ENCODE data around the gene TIPRL. TPM values are rescaled to one million over a fixed set of nuclear protein-coding genes. Genes with fewer than 3 reads are reported as not detected.

The TIPRL gene
- total and polyA plus RNA-seq, 2 of the 8 experiments (the other 6 are each of a cell fraction or from before 2014, with no cell fraction given), result 8.1 to 27.4 TPM

DNA sequence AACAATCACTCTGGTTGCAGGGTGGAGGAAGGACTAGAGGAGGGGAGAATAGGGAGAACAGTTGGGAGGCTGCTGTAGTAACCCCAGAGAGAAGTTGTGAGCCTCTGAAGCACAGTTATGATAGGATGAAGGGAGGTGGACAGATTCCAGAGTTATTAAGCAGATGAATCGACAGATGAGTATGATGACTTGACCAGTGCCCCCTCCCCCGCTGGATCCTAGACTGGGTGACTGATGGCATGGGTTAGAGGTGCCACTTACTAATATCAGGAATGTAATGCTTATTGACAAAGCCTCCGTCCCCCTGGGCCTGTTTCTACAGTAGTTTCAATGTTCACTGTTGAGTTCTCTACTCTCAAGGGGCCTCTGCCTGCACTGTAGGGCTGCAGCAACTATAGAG lies 14.0 kb upstream of the TIPRL start:
- H3K9me3 ChIP-seq (ENCODE audit: insufficient read depth in 2 of 2, low read depth in 1 of 2, low read length in 1 of 2), result no peaks in the 10 kb centered on the region
- no peak overlapping the region for H2BK12ac ChIP-seq (ENCODE audit: low read depth, low read length)
- no peak overlapping the region for H3K18ac ChIP-seq (ENCODE audit: extremely low read depth, low read length)
- no peaks in the 10 kb centered on the region for H3K79me1 ChIP-seq (ENCODE audit: low read depth, low read length)
- H3K9ac ChIP-seq (replicated peaks in 1 of 4; ENCODE audit: extremely low read depth in 1 of 4, low read depth in 3 of 4, low read length in 3 of 4), result no peak overlapping the region
- H2AK5ac ChIP-seq (ENCODE audit: low read depth, low read length), result no peak overlapping the region
- no peak overlapping the region for H4K91ac ChIP-seq (replicated peaks; ENCODE audit: insufficient read length, low read length)
- CTCF ChIA-PET (ENCODE audit: partially characterized antibody), result interaction anchor here (0.7 to 1.8 kb wide), 2 partner anchors 19 to 82 kb away, joined by 3 to 4 read pairs; no protein-coding TSS in a partner anchor
- H3K23me2 ChIP-seq (ENCODE audit: low read depth, low read length), result no peaks in the 10 kb centered on the region
- no peak overlapping the region for H3K4me3 ChIP-seq (ENCODE audit: extremely low read depth in 1 of 4, insufficient read depth in 2 of 4, low read depth in 3 of 4, low read length in 4 of 4)
- no peak overlapping the region for H2BK20ac ChIP-seq (ENCODE audit: low read length)
- H4K5ac ChIP-seq (ENCODE audit: insufficient read length, low read depth, low read length), result no peak overlapping the region
- POLR2A ChIA-PET (ENCODE audit: partially characterized antibody), result no interaction called here
- DNase-seq (ENCODE audit: low read depth in 1 of 2, low spot score in 2 of 2), result no peak
- FAIRE-seq, result no peak
- H2AFZ ChIP-seq (ENCODE audit: low read length), result no peak overlapping the region
- H3K4me1 ChIP-seq (replicated peaks in 1 of 4; ENCODE audit: control insufficient read depth in 3 of 4, insufficient read depth in 4 of 4, low read length in 3 of 4), result no peaks in the 10 kb centered on the region
- H2BK15ac ChIP-seq (ENCODE audit: low read length), result no peak overlapping the region
- no peak overlapping the region for H4K8ac ChIP-seq (ENCODE audit: extremely low read depth, insufficient read depth, low read length)
- H3K56ac ChIP-seq (replicated peaks; ENCODE audit: insufficient read length, low read depth, low read length), result no peak overlapping the region
- H3K4me2 ChIP-seq (ENCODE audit: insufficient read depth in 1 of 2, low read depth in 2 of 2, low read length in 2 of 2), result no peak overlapping the region
- WGBS, 2 experiments (ENCODE audit: extremely low coverage in 1 of 2, insufficient coverage in 1 of 2, insufficient read length in 1 of 2, insufficient replicate concordance in 2 of 2, low coverage in 1 of 2, low lambda C conversion rate in 2 of 2, missing lambda C conversion rate in 1 of 2), result 78% methylated on average over 3 of the region's 3 CpGs; no CpG with 5 or more reads in 1 of the 2 experiments
- H3K27ac ChIP-seq (ENCODE audit: low read depth, low read length), result no peak overlapping the region
- no peaks in the 10 kb centered on the region for H3K79me2 ChIP-seq (ENCODE audit: control insufficient read depth in 1 of 2, insufficient read depth in 2 of 2, low read length in 2 of 2)
- no peaks in the 10 kb centered on the region for H4K20me1 ChIP-seq (replicated peaks in 1 of 2; ENCODE audit: control insufficient read depth in 1 of 2, insufficient read depth in 2 of 2, low read length in 2 of 2)
- no peak overlapping the region for H3K14ac ChIP-seq (ENCODE audit: insufficient read length)
- H2BK5ac ChIP-seq (ENCODE audit: low read depth, low read length), result no peak overlapping the region
- no peaks in the 10 kb centered on the region for H3K27me3 ChIP-seq (replicated peaks in 1 of 4; ENCODE audit: control insufficient read depth in 3 of 4, extremely low read depth in 1 of 4, insufficient read depth in 3 of 4, low read length in 3 of 4)
- H3K4ac ChIP-seq (replicated peaks; ENCODE audit: insufficient read length, low read depth, low read length), result no peak overlapping the region
- H3K36me3 ChIP-seq (ENCODE audit: control insufficient read depth in 2 of 4, insufficient read depth in 4 of 4, low read length in 3 of 4), result no peaks in the 10 kb centered on the region
- H3K23ac ChIP-seq (ENCODE audit: insufficient read length), result no peak overlapping the region
- no peak overlapping the region for H2BK120ac ChIP-seq (replicated peaks; ENCODE audit: low read depth, low read length)
- TF ChIP-seq POLR2A (IDR thresholded peaks at IDR 0.05; ENCODE audit: control extremely low read depth in 1 of 2, low read depth in 2 of 2, low read length in 2 of 2), result no peak
